IMR-90 (cell line): ENCODE results near the gene CALHM1. TPM values are rescaled to one million over a fixed set of nuclear protein-coding genes. Genes with fewer than 3 reads are reported as not detected.

Experiments
- ATAC-seq: fragments of 200-7000 bp; cut with Tn5 transposase; 2 replicates; pipeline ENCODE4 v1.9.1; 2020; ENCODE audit warnings: low read depth, mild to moderate bottlenecking, moderate library complexity
- BruUV-seq: library from RNA; stranded (reverse); fragments of 400-500 nt; replicated peaks from 2 replicates; lab custom pipeline; 2021; lab: Mats Ljungman, UMichigan
- CTCF ChIA-PET: fragments of 300-600 bp; formaldehyde crosslinking; extraction: SDS; loops from one replicate; lab custom pipeline; 2021; ENCODE audit warnings: antibody characterized with exemption; lab: Yijun Ruan, JAX
- POLR2A ChIA-PET: fragments of 300-600 bp; sonication (Branson Sonifier 250); formaldehyde crosslinking; loops from one replicate; lab custom pipeline; 2022; ENCODE audit warnings: antibody characterized with exemption; ENCODE audit not compliant: unreplicated experiment; lab: Charles Lee
- DNase-seq: peaks from one replicate; pipeline ENCODE4 v3.0.0; 2013
- H2AFZ ChIP-seq: replicated peaks from 2 replicates; pipeline ENCODE3; 2013; ENCODE audit warnings: low read length, mild to moderate bottlenecking; ENCODE audit not compliant: poor library complexity
- H2AK5ac ChIP-seq: 2 replicates; pipeline ENCODE4 v1.6.1; 2013; ENCODE audit warnings: low read depth, low read length, inconsistent platforms
- H2AK9ac ChIP-seq: replicated peaks from 2 replicates; pipeline ENCODE3; 2013; ENCODE audit warnings: mild to moderate bottlenecking, low read depth, low read length, moderate library complexity; ENCODE audit not compliant: poor library complexity
- H2BK120ac ChIP-seq: 2 replicates; pipeline ENCODE4 v1.6.1; 2013; ENCODE audit warnings: low read depth, low read length, inconsistent platforms
- H2BK15ac ChIP-seq: 3 replicates; pipeline ENCODE4 v1.6.1; 2013; ENCODE audit warnings: low read depth, low read length, inconsistent platforms
- H2BK20ac ChIP-seq: 2 replicates; pipeline ENCODE4 v1.6.1; 2013; ENCODE audit warnings: low read depth, mild to moderate bottlenecking, inconsistent platforms, low read length, moderate library complexity
- H2BK5ac ChIP-seq: 2 replicates; pipeline ENCODE4 v1.6.1; 2013; ENCODE audit warnings: mild to moderate bottlenecking, low read depth, low read length, inconsistent platforms; ENCODE audit not compliant: poor library complexity, severe bottlenecking
- H3K14ac ChIP-seq: replicated peaks from 2 replicates; pipeline ENCODE4 v1.6.1; 2013; ENCODE audit warnings: low read depth, low read length, inconsistent platforms
- H3K18ac ChIP-seq: 2 replicates; pipeline ENCODE4 v1.6.1; 2013; ENCODE audit warnings: low read depth, low read length, control low read depth
- H3K23ac ChIP-seq: 2 replicates; pipeline ENCODE4 v1.6.1; 2013; ENCODE audit warnings: low read depth, low read length, inconsistent platforms
- H3K27ac ChIP-seq: 2 replicates; pipeline ENCODE4 v1.5.1; 2013; ENCODE audit warnings: mild to moderate bottlenecking, control low read depth, low read length; ENCODE audit not compliant: insufficient read depth
- H3K27me3 ChIP-seq: 2 replicates; pipeline ENCODE4 v1.6.1; 2013; ENCODE audit warnings: low read length; ENCODE audit not compliant: control insufficient read depth, insufficient read depth
- H3K36me3 ChIP-seq: 2 replicates; pipeline ENCODE4 v1.6.1; 2013; ENCODE audit warnings: low read length, mixed read lengths; ENCODE audit not compliant: control insufficient read depth, insufficient read depth
- H3K4ac ChIP-seq: 2 replicates; pipeline ENCODE4 v1.6.1; 2013; ENCODE audit warnings: low read depth, low read length, inconsistent platforms
- H3K4me1 ChIP-seq: 2 replicates; pipeline ENCODE4 v1.6.1; 2013; ENCODE audit warnings: low read length, mixed read lengths; ENCODE audit not compliant: control insufficient read depth, insufficient read depth
- H3K4me2 ChIP-seq: 2 replicates; pipeline ENCODE4 v1.6.1; 2013; ENCODE audit warnings: low read depth, mild to moderate bottlenecking, control low read depth, low read length, moderate library complexity
- H3K4me3 ChIP-seq: 2 replicates; pipeline ENCODE4 v1.5.1; 2013; ENCODE audit warnings: low read depth, mild to moderate bottlenecking, control low read depth, low read length, moderate library complexity; ENCODE audit not compliant: insufficient read depth
- H3K56ac ChIP-seq: 2 replicates; pipeline ENCODE4 v1.6.1; 2013; ENCODE audit warnings: low read length, inconsistent platforms; ENCODE audit not compliant: insufficient read depth; ENCODE audit errors: extremely low read depth
- H3K79me1 ChIP-seq, 2 experiments: 2 replicates each; pipeline ENCODE4 v1.6.1; 2013; ENCODE audit warnings: low read length in 2 of 2, inconsistent platforms in 1 of 2, low read depth in 1 of 2
- H3K9ac ChIP-seq: 2 replicates; pipeline ENCODE4 v1.6.1; 2013; ENCODE audit warnings: low read depth, low read length, control low read depth
- H3K9me1 ChIP-seq: 2 replicates; pipeline ENCODE4 v1.6.1; 2013; ENCODE audit warnings: low read length, inconsistent platforms; ENCODE audit not compliant: insufficient read depth
- H3K9me3 ChIP-seq: 2 replicates; pipeline ENCODE4 v1.6.1; 2013; ENCODE audit warnings: low read length; ENCODE audit not compliant: control insufficient read depth, insufficient read depth
- H4K20me1 ChIP-seq: 2 replicates; pipeline ENCODE4 v1.6.1; 2013; ENCODE audit warnings: low read length, inconsistent platforms; ENCODE audit not compliant: insufficient read depth
- H4K5ac ChIP-seq: 2 replicates; pipeline ENCODE4 v1.6.1; 2013; ENCODE audit warnings: mild to moderate bottlenecking, low read depth, low read length, control low read depth
- H4K8ac ChIP-seq, 2 experiments: 2 replicates each; pipeline ENCODE4 v1.6.1; 2013; ENCODE audit warnings: low read depth in 2 of 2, low read length in 2 of 2, control low read depth in 1 of 2, inconsistent platforms in 1 of 2
- H4K91ac ChIP-seq: 2 replicates; pipeline ENCODE4 v1.6.1; 2013; ENCODE audit warnings: low read depth, low read length, inconsistent platforms; ENCODE audit not compliant: insufficient read depth
- BHLHE40 ChIP-seq: fragments of 150-350 bp; IDR thresholded peaks from 2 replicates; pipeline ENCODE4 v1.6.1; 2016; ENCODE audit warnings: mild to moderate bottlenecking, low read depth, low read length
- CHD1 ChIP-seq: IDR thresholded peaks from 2 replicates; pipeline ENCODE4 v1.6.1; 2012; ENCODE audit warnings: low read depth, low read length, improper control_type of control experiment
- MAFK ChIP-seq: IDR thresholded peaks from 2 replicates; pipeline ENCODE4 v1.6.1; 2012; ENCODE audit warnings: low read depth, low read length, improper control_type of control experiment
- MXI1 ChIP-seq: IDR thresholded peaks from 2 replicates; pipeline ENCODE4 v1.6.1; 2012; ENCODE audit warnings: low read depth, mild to moderate bottlenecking, low read length, moderate library complexity, borderline replicate concordance
- NFE2L2 ChIP-seq: fragments of 150-350 bp; IDR thresholded peaks from 2 replicates; pipeline ENCODE4 v1.6.1; 2016; ENCODE audit warnings: low read depth, mild to moderate bottlenecking, low read length
- POLR2A ChIP-seq: IDR thresholded peaks from 2 replicates; pipeline ENCODE4 v1.6.1; 2012; ENCODE audit warnings: mild to moderate bottlenecking, low read depth, low read length
- RAD21 ChIP-seq: IDR thresholded peaks from 2 replicates; pipeline ENCODE4 v1.6.1; 2012; ENCODE audit warnings: low read length, improper control_type of control experiment
- RCOR1 ChIP-seq: IDR thresholded peaks from 2 replicates; pipeline ENCODE4 v1.6.1; 2012; ENCODE audit warnings: mild to moderate bottlenecking, low read length, improper control_type of control experiment; ENCODE audit not compliant: insufficient replicate concordance
- RFX5 ChIP-seq: IDR thresholded peaks from 2 replicates; pipeline ENCODE4 v1.8.0; 2012; ENCODE audit warnings: low read depth, mild to moderate bottlenecking, low read length, moderate library complexity
- WGBS, 2 experiments: methylation state at CpG; one replicate each; pipeline versions ENCODE4 v1.1.5 to v1.1.7; 2013; ENCODE audit warnings: missing lambda C conversion rate in 2 of 2; ENCODE audit not compliant: insufficient read length in 1 of 2; ENCODE audit errors: extremely low coverage in 2 of 2; 5-methylcytosine and 5-hydroxymethylcytosine counted together
- dilution Hi-C: fragments of 300-500 bp; cut with HindIII; formaldehyde crosslinking; loops from one replicate; pipeline ENCODE4 v1.14.3; 2018; ENCODE audit warnings: low sequenced_read_pairs; ENCODE audit not compliant: unreplicated experiment
- in situ Hi-C: fragments of 300-500 bp; cut with MboI; formaldehyde crosslinking; loops from 3 replicates; pipeline ENCODE4 v1.14.3; 2019; ENCODE audit warnings: low sequenced_read_pairs, inconsistent platforms, mixed read lengths
- intact Hi-C: fragments of 100-400 bp; cut with micrococcal nuclease; formaldehyde crosslinking; loops from 2 replicates; pipeline ENCODE4 v1.10.0; 2022
- polyA plus RNA-seq, 3 experiments: library from polyadenylated mRNA; depleted of rRNA; stranded (reverse); fragments of >200 nt; gene quantifications; 2 replicates each; pipeline ENCODE4 v1.2.3, GENCODE V29; 2012; ENCODE audit warnings: low replicate concordance in 1 of 3
- total RNA-seq: library from RNA; depleted of rRNA; stranded (reverse); fragments of >200 nt; gene quantifications from 2 replicates; pipeline ENCODE4 v1.2.3, GENCODE V29; 2012
- TF ChIP-seq, protein P1 (sequence below): fragments of 150-350 bp; IDR thresholded peaks from 2 replicates; pipeline ENCODE4 v1.6.1; 2016; ENCODE audit warnings: low read depth, mild to moderate bottlenecking, low read length, moderate library complexity, borderline replicate concordance
- TF ChIP-seq, protein P2 (sequence below): conservative IDR thresholded peaks from 2 replicates; pipeline ENCODE4 v1.5.1; 2012; ENCODE audit warnings: mild to moderate bottlenecking, low read depth, low read length, improper control_type of control experiment

The CALHM1 gene
- total and polyA plus RNA-seq, 2 of the 4 experiments (the other 2 are of a cell fraction) = not detected

DNA sequence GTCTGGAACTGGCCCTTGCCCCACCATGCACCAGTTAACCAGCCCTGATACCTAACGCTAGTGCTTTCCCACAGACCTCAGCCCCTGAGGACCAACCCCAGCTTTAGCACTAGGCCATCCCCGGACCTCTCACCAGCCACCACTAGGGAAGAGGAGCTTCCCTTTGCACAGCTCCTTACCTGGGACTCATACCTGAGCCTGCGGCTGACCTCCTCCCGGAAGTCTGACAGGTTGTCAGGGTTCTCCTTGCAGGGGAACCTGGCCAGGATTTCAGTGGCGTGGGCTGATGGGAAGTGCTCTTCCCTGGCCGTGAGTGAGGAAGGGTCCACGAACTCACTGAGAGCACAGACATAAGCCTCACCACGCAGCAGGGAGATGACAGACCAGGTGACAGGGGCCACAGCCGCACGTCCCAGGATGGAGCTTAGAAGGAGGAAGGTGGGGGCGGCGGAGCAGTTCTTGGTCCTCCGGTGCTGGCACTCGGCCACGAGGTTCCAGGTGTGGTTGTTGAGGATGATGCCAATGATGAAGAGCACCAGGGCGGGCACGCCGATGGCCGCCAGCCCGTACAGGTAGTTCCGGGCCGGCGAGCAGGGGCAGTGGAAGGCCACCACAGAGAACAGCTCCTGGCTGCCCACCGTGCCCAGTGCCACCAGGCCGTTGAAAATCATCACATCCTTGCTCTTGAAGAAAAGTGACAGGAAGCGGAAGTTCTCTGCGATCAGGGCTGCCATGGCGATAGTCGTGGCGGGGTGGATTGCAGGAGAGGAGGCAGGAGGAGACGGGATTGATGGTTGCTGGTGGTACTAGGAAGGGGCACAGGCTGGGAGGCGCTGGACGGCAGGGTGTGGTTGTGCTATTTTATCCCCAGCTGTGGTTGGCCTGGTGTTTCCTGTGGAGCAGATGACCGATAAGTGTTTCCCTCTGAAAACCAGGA is 9.2 kb downstream of the CALHM1 start:
- no peak overlapping the region for H4K8ac ChIP-seq
- H3K4ac ChIP-seq = no peak overlapping the region
- no peak overlapping the region for H3K14ac ChIP-seq
- H3K27ac ChIP-seq = no peak overlapping the region
- H2AK5ac ChIP-seq = peak overlapping the region; percentile 43; the same call in 1 of the 2 replicates
- no peak overlapping the region for H3K18ac ChIP-seq
- H4K91ac ChIP-seq = no peak overlapping the region
- 94% methylated on average over 22 of the region's 34 CpGs; no CpG with 5 or more reads in 1 of the 2 experiments for WGBS, 2 experiments
- no peak overlapping the region for H2BK5ac ChIP-seq
- ChIA-PET POLR2A (no interaction called here), CTCF (no interaction called here)
- H3K27me3 ChIP-seq = no peaks in the 10 kb centered on the region
- H3K9ac ChIP-seq = no peak overlapping the region
- no peak overlapping the region for H3K56ac ChIP-seq
- H3K4me3 ChIP-seq = no peak overlapping the region
- BruUV-seq = no TSS peak
- TF ChIP-seq NFE2L2 (no peak), CHD1 (no peak), BHLHE40 (no peak), RCOR1 (no peak), MAFK (no peak), RAD21 (no peak), RFX5 (no peak), POLR2A (no peak), MXI1 (no peak)
- TF ChIP-seq, protein P1, sequence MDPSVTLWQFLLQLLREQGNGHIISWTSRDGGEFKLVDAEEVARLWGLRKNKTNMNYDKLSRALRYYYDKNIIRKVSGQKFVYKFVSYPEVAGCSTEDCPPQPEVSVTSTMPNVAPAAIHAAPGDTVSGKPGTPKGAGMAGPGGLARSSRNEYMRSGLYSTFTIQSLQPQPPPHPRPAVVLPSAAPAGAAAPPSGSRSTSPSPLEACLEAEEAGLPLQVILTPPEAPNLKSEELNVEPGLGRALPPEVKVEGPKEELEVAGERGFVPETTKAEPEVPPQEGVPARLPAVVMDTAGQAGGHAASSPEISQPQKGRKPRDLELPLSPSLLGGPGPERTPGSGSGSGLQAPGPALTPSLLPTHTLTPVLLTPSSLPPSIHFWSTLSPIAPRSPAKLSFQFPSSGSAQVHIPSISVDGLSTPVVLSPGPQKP = no peak
- TF ChIP-seq, protein P2, sequence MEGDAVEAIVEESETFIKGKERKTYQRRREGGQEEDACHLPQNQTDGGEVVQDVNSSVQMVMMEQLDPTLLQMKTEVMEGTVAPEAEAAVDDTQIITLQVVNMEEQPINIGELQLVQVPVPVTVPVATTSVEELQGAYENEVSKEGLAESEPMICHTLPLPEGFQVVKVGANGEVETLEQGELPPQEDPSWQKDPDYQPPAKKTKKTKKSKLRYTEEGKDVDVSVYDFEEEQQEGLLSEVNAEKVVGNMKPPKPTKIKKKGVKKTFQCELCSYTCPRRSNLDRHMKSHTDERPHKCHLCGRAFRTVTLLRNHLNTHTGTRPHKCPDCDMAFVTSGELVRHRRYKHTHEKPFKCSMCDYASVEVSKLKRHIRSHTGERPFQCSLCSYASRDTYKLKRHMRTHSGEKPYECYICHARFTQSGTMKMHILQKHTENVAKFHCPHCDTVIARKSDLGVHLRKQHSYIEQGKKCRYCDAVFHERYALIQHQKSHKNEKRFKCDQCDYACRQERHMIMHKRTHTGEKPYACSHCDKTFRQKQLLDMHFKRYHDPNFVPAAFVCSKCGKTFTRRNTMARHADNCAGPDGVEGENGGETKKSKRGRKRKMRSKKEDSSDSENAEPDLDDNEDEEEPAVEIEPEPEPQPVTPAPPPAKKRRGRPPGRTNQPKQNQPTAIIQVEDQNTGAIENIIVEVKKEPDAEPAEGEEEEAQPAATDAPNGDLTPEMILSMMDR = no peak
- intact Hi-C loops = no loop called here
- peaks cover 10% of the 10 kb centered on the region for H3K9me1 ChIP-seq
- DNase-seq = no peak
- no peak overlapping the region for H4K5ac ChIP-seq
- H3K9me3 ChIP-seq = no peaks in the 10 kb centered on the region
- H2BK20ac ChIP-seq = no peak overlapping the region
- H2BK120ac ChIP-seq = no peak overlapping the region
- H3K79me1 ChIP-seq = peaks cover 0 to 34% of the 10 kb centered on the region in 2 experiments; a peak in 1 of 4 replicates
- peak overlapping the region; percentile 2 for H2AFZ ChIP-seq
- peaks cover 12% of the 10 kb centered on the region; the same call in 1 of the 2 replicates for H4K20me1 ChIP-seq
- H3K4me2 ChIP-seq = no peak overlapping the region
- dilution Hi-C loops = no loop called here
- H3K23ac ChIP-seq = no peak overlapping the region
- no peak overlapping the region for H2BK15ac ChIP-seq
- ATAC-seq = no peak; the same call in 1 of the 2 replicates
- H3K36me3 ChIP-seq = peaks cover 36% of the 10 kb centered on the region
- H2AK9ac ChIP-seq = no peak overlapping the region
- peaks cover 11% of the 10 kb centered on the region; the same call in 1 of the 2 replicates for H3K4me1 ChIP-seq
- in situ Hi-C loops = no loop called here
